SK-N-SH treated with all-trans-retinoic acid at 6 μM for 48 hours (cell line): ENCODE results near the gene TNFRSF1B.

Experiments used
- ARNTL ChIP-seq: fragments of 450-650 bp; formaldehyde crosslinking; IDR thresholded peaks from 2 replicates; pipeline ENCODE4 v1.5.0; 2020; ENCODE audit warnings: low read depth, mild to moderate bottlenecking, moderate library complexity, borderline replicate concordance
- BACH2 ChIP-seq: fragments of 250-450 bp; sonication (Bioruptor Pico); IDR thresholded peaks from 2 replicates; pipeline ENCODE4 v1.9.0; 2021; ENCODE audit warnings: mild to moderate bottlenecking, borderline replicate concordance
- CSDC2 ChIP-seq: fragments of 250-450 bp; sonication (Bioruptor Pico); IDR thresholded peaks from 2 replicates; pipeline ENCODE4 v1.5.0; 2020; ENCODE audit warnings: mild to moderate bottlenecking, moderate library complexity
- PPARA ChIP-seq: fragments of 250-450 bp; sonication (Bioruptor Pico); IDR thresholded peaks from 2 replicates; pipeline ENCODE4 v1.5.0; 2020; ENCODE audit warnings: mild to moderate bottlenecking, borderline replicate concordance
- RARB ChIP-seq: fragments of 250-450 bp; sonication (Bioruptor Pico); IDR thresholded peaks from 2 replicates; pipeline ENCODE4 v1.8.0; 2021; ENCODE audit warnings: mild to moderate bottlenecking, moderate library complexity
- TCF4 ChIP-seq: fragments of 250-450 bp; sonication (Bioruptor Pico); IDR thresholded peaks from 2 replicates; pipeline ENCODE4 v1.8.0; 2021; ENCODE audit warnings: mild to moderate bottlenecking, moderate library complexity, borderline replicate concordance
- ZFP3 ChIP-seq: fragments of 250-450 bp; sonication (Bioruptor Pico); IDR thresholded peaks from 2 replicates; pipeline ENCODE4 v1.5.0; 2020; ENCODE audit warnings: mild to moderate bottlenecking, moderate library complexity
- ZNF565 ChIP-seq: fragments of 450-650 bp; formaldehyde crosslinking; conservative IDR thresholded peaks from 2 replicates; pipeline ENCODE4 v1.5.0; 2020; ENCODE audit warnings: low read depth, mild to moderate bottlenecking, moderate library complexity
- TF ChIP-seq, protein P1 (sequence below): fragments of 250-450 bp; sonication (Bioruptor Pico); IDR thresholded peaks from 2 replicates; pipeline ENCODE4 v1.8.0; 2020; ENCODE audit warnings: mild to moderate bottlenecking, moderate library complexity, borderline replicate concordance

GRCh38 chr1:12219800-12220199, 53.0 kb downstream of the TNFRSF1B start:
- TF ChIP-seq BACH2 (CRISPR knock-in tag) (no peak), ZFP3 (CRISPR knock-in tag) (no peak), CSDC2 (CRISPR knock-in tag) (no peak), RARB (no peak), ARNTL (CRISPR knock-in tag) (no peak), ZNF565 (CRISPR knock-in tag) (no peak), TCF4 (no peak), PPARA (CRISPR knock-in tag) (no peak)
- TF ChIP-seq, protein P1, sequence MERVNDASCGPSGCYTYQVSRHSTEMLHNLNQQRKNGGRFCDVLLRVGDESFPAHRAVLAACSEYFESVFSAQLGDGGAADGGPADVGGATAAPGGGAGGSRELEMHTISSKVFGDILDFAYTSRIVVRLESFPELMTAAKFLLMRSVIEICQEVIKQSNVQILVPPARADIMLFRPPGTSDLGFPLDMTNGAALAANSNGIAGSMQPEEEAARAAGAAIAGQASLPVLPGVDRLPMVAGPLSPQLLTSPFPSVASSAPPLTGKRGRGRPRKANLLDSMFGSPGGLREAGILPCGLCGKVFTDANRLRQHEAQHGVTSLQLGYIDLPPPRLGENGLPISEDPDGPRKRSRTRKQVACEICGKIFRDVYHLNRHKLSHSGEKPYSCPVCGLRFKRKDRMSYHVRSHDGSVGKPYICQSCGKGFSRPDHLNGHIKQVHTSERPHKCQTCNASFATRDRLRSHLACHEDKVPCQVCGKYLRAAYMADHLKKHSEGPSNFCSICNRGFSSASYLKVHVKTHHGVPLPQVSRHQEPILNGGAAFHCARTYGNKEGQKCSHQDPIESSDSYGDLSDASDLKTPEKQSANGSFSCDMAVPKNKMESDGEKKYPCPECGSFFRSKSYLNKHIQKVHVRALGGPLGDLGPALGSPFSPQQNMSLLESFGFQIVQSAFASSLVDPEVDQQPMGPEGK (CRISPR knock-in tag): no peak
